Measurements from ENCODE around the gene RGPD3. TPM values are rescaled to one million over a fixed set of nuclear protein-coding genes. Genes with fewer than 3 reads are reported as not detected.
"Not testable (repeated sequence)": the region's sequence is repeated elsewhere in the genome, so short reads cannot be mapped to it uniquely, and the experiment has no call there.

The RGPD3 gene
- total RNA-seq, result not detected

DNA sequence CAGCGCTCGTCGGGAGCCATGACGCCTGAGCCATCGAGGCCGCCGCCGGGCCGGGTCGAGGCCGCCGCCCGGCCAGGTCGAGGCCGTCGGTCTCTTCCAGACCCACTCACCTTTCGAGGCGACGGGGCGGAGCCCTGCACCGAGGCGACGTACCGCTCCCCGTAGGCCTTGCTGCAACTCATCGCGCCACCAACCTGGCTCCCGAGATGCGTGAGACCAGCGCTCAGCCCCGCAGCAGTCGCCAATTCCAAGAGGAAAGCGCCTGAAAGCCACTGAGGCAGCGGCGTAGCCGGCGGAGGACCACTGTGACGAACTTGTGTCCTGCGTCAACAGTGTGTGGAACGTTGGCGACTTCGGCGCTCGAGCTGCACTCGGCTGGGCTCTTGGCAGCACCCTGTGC, at the start of gene RGPD3:
RGPD3 (minus strand) TSS at position 307 of the 400 bp plus-strand sequence; CDS start at position 182, 125 bp downstream.
- H3K4me1 Mint-ChIP-seq; H3K9me3 Mint-ChIP-seq (ENCODE audit: low read depth); CTCF ChIA-PET; DNase-seq; H3K27me3 Mint-ChIP-seq; H3K36me3 Mint-ChIP-seq; ATAC-seq; H3K4me3 Mint-ChIP-seq; H3K27ac Mint-ChIP-seq: not testable (repeated sequence)

DNA sequence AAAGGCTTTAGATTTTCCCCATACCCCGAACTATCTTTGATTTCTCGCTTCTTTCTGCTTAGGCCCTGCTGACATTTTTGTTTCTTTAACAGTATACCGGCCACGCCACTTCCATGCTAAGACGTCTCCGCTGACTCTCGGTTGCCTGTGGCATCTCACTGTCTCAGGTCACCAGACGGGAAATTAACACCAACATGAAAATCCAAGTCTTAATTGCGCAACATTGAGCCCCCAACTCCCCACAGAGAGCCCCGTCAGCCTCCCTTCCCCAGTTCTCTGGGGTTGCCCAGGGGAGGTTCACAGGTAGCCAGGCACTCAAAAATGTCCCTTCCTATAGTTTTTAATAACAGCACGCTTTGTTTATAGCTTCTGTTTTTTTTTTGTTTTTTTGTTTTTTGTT, 49.1 kb upstream of the RGPD3 start:
- H3K27me3 Mint-ChIP-seq, result no peaks in the 10 kb centered on the region
- no peak for ATAC-seq
- CTCF ChIA-PET, result interaction anchor here (0.5 to 0.8 kb wide), 2 partner anchors 26 to 65 kb away, joined by 3 read pairs; no protein-coding TSS in a partner anchor
- H3K4me3 Mint-ChIP-seq, result no peak overlapping the region
- peaks cover under 1% of the 10 kb centered on the region for H3K4me1 Mint-ChIP-seq
- DNase-seq, result no peak
- no peaks in the 10 kb centered on the region for H3K9me3 Mint-ChIP-seq (ENCODE audit: low read depth)
- H3K27ac Mint-ChIP-seq, result no peak overlapping the region
- no peaks in the 10 kb centered on the region for H3K36me3 Mint-ChIP-seq

DNA sequence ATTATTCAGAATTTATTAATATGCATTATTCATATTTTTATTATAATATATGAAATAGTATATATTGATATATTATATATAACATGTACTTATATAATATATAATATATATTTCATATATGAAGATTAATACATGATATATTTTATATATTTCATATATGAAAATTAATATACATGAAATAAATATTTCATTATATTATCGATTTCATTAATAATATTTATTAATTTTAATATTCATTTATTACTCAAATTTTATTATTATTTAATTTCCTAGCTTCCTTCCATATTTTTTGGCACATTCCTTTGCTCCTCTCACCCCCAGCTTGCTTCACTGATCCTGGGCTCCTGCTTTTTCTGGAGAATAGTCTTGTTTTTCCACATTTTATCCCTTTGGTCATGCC, 48.7 kb upstream of the RGPD3 start:
- Mint-ChIP-seq H3K36me3 (no peaks in the 10 kb centered on the region), H3K9me3 (ENCODE audit: low read depth) (no peaks in the 10 kb centered on the region), H3K27ac (no peak overlapping the region), H3K4me3 (no peak overlapping the region), H3K4me1 (peaks cover 5% of the 10 kb centered on the region), H3K27me3 (no peaks in the 10 kb centered on the region)
- CTCF ChIA-PET, result interaction anchor here (0.8 kb wide), 1 partner anchor 27 kb away, joined by 3 read pairs; no protein-coding TSS in a partner anchor
- ATAC-seq (no peak), DNase-seq (no peak)

DNA sequence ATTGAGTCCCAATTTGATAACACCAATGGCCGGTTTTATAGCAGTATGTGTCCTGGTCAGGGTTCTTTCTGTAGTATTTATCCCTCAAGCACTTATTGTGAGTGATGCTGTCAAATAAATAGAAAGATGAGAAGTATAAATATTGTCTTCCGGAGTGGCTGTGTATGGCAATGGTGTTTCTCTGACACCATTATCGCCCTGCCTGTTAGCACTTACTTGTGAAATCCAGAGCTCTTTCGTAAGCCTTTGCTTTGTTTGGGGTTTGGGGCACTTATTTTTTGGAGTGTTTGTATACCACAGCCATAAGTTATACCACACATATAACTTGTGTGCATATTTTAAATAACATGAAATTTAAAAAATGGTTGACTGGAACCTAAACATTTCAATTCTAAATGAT, 48.2 kb upstream of the RGPD3 start:
- DNase-seq (no peak), ATAC-seq (no peak)
- H3K4me3 Mint-ChIP-seq, result no peak overlapping the region
- no peak overlapping the region for H3K27ac Mint-ChIP-seq
- H3K9me3 Mint-ChIP-seq (ENCODE audit: low read depth), result no peaks in the 10 kb centered on the region
- CTCF ChIA-PET, result no interaction called here
- peaks cover 8% of the 10 kb centered on the region for H3K4me1 Mint-ChIP-seq
- H3K27me3 Mint-ChIP-seq, result no peaks in the 10 kb centered on the region
- H3K36me3 Mint-ChIP-seq, result no peaks in the 10 kb centered on the region

DNA sequence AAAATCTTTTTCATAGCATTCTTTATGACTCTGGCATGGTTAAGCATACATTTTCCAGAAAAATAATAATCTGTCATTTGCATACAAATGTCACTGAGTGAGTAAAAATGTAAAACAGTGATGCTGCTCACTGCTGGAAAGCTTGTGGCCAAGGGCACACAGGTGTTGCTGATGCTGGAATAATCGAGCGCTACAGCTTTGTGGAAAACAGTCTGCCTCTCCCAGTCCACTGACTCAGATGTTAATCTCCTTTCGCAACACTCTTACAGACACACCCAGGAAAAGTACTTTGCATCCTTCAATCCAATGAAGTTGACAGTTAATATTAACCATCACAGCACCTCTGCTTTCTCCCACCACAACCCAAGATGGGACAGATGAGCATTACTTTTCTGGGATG, 46.6 kb upstream of the RGPD3 start:
- CTCF ChIA-PET, result interaction anchor here (0.9 to 1.5 kb wide), 2 partner anchors 28 to 67 kb away, joined by 3 read pairs; no protein-coding TSS in a partner anchor
- H3K9me3 Mint-ChIP-seq (ENCODE audit: low read depth); H3K4me1 Mint-ChIP-seq; H3K27ac Mint-ChIP-seq; H3K36me3 Mint-ChIP-seq; H3K4me3 Mint-ChIP-seq; DNase-seq; ATAC-seq; H3K27me3 Mint-ChIP-seq: not testable (repeated sequence)

DNA sequence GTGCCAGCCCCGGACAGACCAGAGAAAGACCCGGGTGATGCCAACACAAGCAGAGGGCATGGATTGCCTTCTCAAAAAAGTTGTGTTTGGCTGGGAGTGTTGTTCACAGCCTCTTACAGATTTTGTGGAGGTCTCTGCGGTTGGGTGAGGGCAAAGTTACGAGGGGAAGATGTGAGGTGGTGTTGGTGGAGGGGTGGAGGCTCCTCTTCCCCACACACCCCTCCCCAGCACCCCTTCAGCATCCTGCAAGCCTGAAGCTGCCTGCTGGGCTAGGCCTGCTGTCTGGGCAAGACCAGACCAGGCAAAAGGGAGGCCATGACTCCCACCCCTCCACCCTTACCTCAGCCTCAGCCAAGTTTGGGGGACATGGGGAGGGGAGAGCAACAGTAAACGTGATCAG, 45.2 kb upstream of the RGPD3 start:
- H3K27me3 Mint-ChIP-seq; DNase-seq; H3K27ac Mint-ChIP-seq; H3K36me3 Mint-ChIP-seq; H3K4me3 Mint-ChIP-seq; CTCF ChIA-PET; H3K4me1 Mint-ChIP-seq; ATAC-seq; H3K9me3 Mint-ChIP-seq (ENCODE audit: low read depth): not testable (repeated sequence)

DNA sequence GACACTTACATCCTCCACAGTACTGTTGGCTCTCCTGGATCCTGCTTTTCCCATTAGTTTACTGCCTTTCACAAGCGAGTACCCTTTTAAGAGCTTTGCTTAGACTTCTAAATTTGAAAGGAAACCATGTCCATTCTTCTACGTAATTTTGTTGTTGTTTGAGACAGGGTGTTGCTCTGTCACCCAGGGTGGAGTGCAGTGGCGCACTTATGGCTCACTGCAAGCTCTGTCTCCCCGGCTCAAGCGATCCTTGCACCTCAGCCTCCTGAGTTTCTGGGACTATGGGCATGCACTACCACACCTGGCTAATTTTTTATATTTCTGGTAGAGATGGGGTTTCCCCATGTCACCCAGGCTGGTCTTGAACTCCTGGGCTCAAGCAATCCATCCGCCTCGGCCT, 43.7 kb upstream of the RGPD3 start:
- H3K27ac Mint-ChIP-seq; H3K4me3 Mint-ChIP-seq; H3K9me3 Mint-ChIP-seq (ENCODE audit: low read depth); CTCF ChIA-PET; H3K36me3 Mint-ChIP-seq; ATAC-seq; DNase-seq; H3K27me3 Mint-ChIP-seq: not testable (repeated sequence)
- peaks cover 14% of the 10 kb centered on the region for H3K4me1 Mint-ChIP-seq

DNA sequence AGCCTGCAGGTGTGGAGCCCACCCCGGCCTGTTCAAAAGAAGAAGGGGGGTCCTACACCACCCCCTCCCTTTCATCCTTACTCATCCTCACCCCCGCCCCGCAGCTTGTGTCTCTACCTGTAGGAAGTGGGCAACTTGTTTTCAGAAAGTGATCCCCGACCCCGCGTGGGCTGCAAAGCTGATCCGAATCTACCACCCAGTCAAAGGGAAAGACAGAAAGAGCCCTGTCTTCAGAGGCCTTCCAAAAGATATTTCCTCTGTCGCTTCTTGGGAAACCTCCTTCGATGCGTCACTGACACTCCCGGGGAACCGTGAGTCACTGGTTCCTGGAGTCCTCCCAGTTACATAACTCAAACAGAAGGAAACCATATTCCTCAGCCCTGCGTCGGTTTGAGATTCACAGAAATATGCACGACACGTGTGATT, 43.3 kb upstream of the RGPD3 start:
- peaks cover 18% of the 10 kb centered on the region for H3K4me1 Mint-ChIP-seq
- H3K27ac Mint-ChIP-seq, result not testable (repeated sequence)

DNA sequence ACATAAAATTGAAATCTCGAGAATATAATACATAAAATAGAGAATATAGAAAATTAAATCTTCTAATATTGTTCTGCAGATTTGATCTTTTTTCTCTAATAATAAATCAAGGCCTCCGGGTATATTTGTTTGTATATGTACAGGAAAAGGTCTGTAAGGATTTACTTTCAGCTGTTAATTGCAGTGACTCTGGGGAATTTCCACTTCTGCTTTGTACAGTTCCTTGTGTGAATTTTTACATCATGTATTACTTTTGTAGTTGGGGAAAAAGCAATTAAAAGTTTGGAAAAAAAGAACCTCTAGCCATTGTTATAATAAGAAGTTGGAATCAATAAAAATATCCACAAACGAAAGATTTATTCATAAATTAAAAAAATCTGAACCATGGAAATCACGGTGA, 42.6 kb upstream of the RGPD3 start:
- H3K27ac Mint-ChIP-seq; H3K36me3 Mint-ChIP-seq; CTCF ChIA-PET; H3K27me3 Mint-ChIP-seq; H3K4me3 Mint-ChIP-seq; DNase-seq; ATAC-seq; H3K9me3 Mint-ChIP-seq (ENCODE audit: low read depth): not testable (repeated sequence)
- peaks cover 23% of the 10 kb centered on the region for H3K4me1 Mint-ChIP-seq

More for the DNA sequence above, 43.3 kb upstream of the RGPD3 start:
- H3K9me3 Mint-ChIP-seq (ENCODE audit: low read depth); CTCF ChIA-PET; H3K4me3 Mint-ChIP-seq; H3K27me3 Mint-ChIP-seq; H3K36me3 Mint-ChIP-seq: not testable (repeated sequence)
- DNase-seq, result peak; percentile 46
- peak; percentile 40 for ATAC-seq

DNA sequence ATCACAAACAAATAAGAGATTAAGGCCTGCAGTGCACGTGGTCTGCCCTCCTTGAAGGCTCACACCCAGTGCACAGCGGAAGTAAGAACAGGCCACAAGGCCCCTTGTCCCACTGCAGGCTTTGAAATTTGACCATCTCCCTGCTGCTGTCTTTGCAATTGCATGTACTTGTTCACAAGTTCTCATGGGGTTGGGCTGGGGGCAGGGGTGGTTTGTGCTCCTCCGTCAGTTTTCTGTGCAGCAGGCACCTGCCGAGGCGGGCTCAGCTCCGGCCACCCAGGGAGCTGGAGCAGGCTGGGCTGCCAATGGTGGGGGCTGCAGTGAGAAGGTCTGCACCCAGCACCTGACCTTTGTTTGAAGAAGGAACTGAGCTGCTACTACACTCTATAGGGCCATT, 41.2 kb upstream of the RGPD3 start:
- DNase-seq; H3K36me3 Mint-ChIP-seq; H3K4me3 Mint-ChIP-seq; ATAC-seq; CTCF ChIA-PET; H3K27me3 Mint-ChIP-seq; H3K9me3 Mint-ChIP-seq (ENCODE audit: low read depth); H3K27ac Mint-ChIP-seq: not testable (repeated sequence)
- peaks cover 23% of the 10 kb centered on the region for H3K4me1 Mint-ChIP-seq

DNA sequence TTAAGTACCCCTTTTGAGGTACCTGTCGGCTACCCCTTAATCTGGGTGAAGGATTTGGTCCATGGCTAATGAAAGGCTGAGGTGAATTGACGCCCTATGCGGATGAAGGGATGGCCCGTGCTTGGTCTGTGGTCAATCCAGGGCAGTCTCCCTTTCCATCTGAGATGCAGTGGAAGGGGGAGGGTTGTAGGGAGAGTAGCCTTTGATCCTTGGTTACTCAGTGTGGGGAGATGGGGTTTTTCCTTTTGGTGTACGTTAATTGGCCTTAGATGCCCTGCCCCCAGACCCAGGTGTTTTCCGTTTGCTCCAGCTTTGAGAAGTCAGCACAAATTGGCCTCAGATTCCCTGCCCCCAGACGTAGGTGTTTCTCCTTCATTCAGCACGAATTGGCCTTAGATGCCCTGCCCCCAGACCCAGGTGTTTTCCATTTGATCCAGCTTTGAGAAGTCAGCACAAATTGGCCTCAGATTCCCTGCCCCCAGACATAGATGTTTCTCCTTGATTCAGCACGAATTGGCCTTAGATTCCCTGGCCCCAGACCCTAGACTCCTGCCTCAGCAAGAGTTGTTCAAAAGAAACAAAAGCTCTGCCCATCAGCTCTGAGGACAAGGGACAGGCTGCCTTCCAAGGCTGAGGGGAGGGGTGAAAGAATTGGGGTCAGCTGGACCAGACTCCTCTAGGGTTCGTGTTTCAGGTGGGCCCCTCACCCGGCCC, 40.6 kb upstream of the RGPD3 start:
- H3K27ac Mint-ChIP-seq, ATAC-seq, CTCF ChIA-PET: not testable (repeated sequence)

DNA sequence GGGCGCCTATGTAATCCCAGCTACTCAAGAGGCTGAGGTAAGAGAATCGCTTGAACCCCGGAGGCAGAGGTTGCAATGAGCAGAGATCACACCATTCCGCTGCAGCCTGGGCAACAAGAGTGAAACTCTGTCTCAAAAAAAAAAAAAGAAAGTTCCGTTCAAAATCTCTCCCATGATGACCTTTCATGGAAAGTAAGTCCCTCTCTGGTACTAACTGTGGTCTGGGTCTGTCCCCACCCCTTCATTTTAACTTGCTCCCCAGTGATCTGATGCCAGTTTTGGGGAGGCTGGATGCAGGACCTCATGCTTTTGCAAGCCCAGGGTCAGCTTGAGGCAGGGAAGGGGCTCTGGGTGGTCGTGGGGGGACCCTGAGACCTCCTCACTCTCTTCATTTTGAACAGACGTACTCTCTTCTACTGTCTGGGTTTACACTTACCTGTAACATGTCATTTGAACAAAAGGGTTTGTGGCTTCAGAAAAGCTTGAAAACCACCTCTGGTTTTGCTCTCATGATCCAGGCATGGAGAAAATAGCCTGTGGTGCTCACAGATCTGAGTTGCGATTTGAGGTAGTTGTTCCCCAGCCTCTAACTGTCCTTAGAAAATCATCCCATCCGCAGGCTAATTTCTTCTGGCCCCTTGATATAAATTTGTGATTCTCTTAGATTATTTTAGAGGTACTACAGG, 37.9 kb upstream of the RGPD3 start:
- H3K27me3 Mint-ChIP-seq; H3K36me3 Mint-ChIP-seq; CTCF ChIA-PET; H3K9me3 Mint-ChIP-seq (ENCODE audit: low read depth); DNase-seq; H3K4me3 Mint-ChIP-seq: not testable (repeated sequence)
- H3K4me1 Mint-ChIP-seq, result peaks cover 16% of the 10 kb centered on the region
- peak; percentile 45 for ATAC-seq
- peak overlapping the region; percentile 86 for H3K27ac Mint-ChIP-seq

More for the DNA sequence above, 40.6 kb upstream of the RGPD3 start:
- not testable (repeated sequence) for DNase-seq; H3K9me3 Mint-ChIP-seq (ENCODE audit: low read depth); H3K27me3 Mint-ChIP-seq; H3K36me3 Mint-ChIP-seq; H3K4me3 Mint-ChIP-seq
- peaks cover 23% of the 10 kb centered on the region for H3K4me1 Mint-ChIP-seq

DNA sequence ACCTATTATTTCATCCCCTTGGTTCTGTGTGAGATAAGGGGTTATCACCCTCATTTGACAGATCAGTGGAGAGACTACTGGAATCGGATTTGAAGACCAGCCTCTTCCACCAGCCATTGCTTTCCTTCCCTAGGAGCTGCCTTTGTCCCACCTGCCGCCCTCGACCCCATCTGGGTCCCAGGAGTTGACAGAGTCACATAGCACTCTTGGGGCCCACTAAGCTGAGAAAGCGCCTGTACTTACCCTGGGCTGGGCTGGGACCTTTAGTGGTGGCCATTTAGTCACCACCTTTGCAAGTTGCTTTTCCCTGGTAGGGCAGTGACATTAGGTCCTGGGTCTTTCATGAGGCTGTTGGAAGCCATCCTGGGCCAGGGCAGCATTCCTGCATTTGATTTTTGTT, 36.6 kb upstream of the RGPD3 start:
- H3K27me3 Mint-ChIP-seq; H3K9me3 Mint-ChIP-seq (ENCODE audit: low read depth); H3K36me3 Mint-ChIP-seq; CTCF ChIA-PET; H3K27ac Mint-ChIP-seq; DNase-seq; ATAC-seq; H3K4me3 Mint-ChIP-seq: not testable (repeated sequence)
- H3K4me1 Mint-ChIP-seq, result peaks cover 16% of the 10 kb centered on the region

DNA sequence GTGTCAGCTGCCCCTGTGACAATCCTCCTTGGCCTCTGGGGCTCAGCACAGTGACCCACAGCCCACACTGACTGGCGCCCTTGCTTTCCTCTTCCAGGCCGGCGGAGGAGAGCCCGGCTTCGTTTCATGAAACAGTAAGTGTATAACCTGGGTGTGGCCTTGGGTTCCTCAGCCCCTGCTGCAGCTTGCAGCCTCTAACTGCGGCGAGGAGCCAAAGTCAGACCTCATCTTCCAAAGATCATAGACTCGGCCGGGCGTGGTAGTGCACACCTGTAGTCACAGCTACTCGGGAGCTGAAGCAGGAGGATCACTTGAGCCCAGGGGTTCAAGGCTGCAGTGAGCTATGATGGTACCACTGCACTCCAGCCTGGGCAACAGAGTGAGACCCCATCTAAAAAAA, 36.0 kb upstream of the RGPD3 start:
- H3K27me3 Mint-ChIP-seq; CTCF ChIA-PET; H3K27ac Mint-ChIP-seq; H3K9me3 Mint-ChIP-seq (ENCODE audit: low read depth); DNase-seq; H3K4me3 Mint-ChIP-seq; H3K36me3 Mint-ChIP-seq: not testable (repeated sequence)
- peaks cover 16% of the 10 kb centered on the region for H3K4me1 Mint-ChIP-seq
- peak; percentile 31 for ATAC-seq

All from activated CD8-positive, alpha-beta memory T cell treated with anti-CD3 and anti-CD28 coated beads, Interleukin-2, amount 10 ng/mL, durations not matched to agents 7 days and 5 days (primary cell).